Fibroblast of mammary gland (primary cell): ENCODE measurements around the gene TINAGL1.

Experiments
- DNase-seq: peaks from one replicate; pipeline ENCODE4 v3.0.0-alpha.2; 2010; ENCODE audit warnings: low read depth
- H3K4me3 ChIP-seq: 2 replicates; pipeline ENCODE4 v1.5.1; 2011; ENCODE audit warnings: low read depth, mild to moderate bottlenecking, low read length, moderate library complexity; ENCODE audit not compliant: control insufficient read depth
- TF ChIP-seq, protein P1 (sequence below): conservative IDR thresholded peaks from 2 replicates; pipeline ENCODE4 v1.5.1; 2011; ENCODE audit warnings: low read depth, low read length, inconsistent platforms; ENCODE audit not compliant: control insufficient read depth, insufficient read depth

The TINAGL1 gene

DNA sequence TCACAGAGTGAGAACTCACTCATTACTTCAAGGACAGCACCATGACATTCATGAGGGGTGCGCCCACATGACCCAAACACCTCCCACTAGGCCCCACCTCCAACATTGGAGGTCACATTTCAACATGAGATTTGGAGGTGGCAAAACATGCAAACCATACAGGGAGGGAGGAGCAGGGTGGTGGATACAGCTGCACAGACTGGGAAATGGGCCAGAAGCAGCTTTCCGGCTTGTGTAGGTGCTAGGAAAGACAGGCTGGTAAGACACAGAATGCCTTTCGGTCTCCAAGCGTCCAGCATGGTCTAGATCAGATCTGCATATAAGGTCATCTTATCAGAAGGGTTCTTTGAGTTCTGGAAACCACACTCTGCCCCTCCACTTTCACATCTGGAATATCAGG, 35.1 kb upstream of the TINAGL1 start:
- TF ChIP-seq, protein P1, sequence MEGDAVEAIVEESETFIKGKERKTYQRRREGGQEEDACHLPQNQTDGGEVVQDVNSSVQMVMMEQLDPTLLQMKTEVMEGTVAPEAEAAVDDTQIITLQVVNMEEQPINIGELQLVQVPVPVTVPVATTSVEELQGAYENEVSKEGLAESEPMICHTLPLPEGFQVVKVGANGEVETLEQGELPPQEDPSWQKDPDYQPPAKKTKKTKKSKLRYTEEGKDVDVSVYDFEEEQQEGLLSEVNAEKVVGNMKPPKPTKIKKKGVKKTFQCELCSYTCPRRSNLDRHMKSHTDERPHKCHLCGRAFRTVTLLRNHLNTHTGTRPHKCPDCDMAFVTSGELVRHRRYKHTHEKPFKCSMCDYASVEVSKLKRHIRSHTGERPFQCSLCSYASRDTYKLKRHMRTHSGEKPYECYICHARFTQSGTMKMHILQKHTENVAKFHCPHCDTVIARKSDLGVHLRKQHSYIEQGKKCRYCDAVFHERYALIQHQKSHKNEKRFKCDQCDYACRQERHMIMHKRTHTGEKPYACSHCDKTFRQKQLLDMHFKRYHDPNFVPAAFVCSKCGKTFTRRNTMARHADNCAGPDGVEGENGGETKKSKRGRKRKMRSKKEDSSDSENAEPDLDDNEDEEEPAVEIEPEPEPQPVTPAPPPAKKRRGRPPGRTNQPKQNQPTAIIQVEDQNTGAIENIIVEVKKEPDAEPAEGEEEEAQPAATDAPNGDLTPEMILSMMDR: no peak
- DNase-seq: no peak
- H3K4me3 ChIP-seq: no peak overlapping the region

DNA sequence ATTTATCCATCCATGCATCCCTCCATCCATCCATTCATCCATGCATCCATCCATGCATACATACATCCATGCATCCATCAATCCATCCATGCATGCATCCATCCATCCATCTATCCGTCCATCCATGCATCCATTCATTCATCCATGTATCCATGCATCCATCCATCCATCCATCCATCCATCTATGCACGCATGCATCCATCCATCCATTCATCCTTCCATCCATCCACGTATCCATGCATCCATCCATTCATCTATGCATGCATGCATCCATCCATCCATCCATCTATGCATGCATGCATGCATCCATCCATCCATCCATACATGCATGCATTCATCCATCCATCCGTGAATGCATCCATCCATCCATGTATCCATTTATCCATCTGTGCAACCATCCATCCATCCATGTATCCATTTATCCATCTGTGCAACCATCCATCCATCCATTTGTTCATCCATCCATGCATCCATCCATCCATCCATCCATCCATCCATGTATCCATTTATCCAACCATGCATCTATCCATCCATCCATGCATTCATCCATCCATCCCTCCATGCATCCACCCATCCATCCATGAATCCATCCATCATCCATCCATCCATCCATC, 30.3 kb upstream of the TINAGL1 start:
- DNase-seq: no peak
- TF ChIP-seq, protein P1: no peak
- no peak overlapping the region for H3K4me3 ChIP-seq

DNA sequence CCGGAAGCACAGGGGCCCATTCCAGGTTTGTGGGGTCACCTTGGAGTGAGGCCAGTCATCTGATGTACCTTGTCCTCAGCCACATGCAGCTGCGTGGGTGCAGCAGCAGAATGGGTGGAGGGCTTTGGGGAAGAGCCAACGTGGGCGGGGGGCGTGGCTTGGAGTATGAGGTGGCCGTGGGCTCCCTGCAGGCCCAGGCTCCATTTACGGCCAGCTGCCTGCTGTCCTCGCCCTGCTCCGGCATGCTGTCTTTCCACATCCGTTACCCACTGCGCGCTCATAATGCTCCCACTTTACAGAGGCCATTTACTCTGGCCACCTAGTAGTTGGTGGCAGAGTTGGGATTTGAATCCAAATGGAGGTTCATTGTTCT, 27.8 kb upstream of the TINAGL1 start:
- no peak overlapping the region for H3K4me3 ChIP-seq

DNA sequence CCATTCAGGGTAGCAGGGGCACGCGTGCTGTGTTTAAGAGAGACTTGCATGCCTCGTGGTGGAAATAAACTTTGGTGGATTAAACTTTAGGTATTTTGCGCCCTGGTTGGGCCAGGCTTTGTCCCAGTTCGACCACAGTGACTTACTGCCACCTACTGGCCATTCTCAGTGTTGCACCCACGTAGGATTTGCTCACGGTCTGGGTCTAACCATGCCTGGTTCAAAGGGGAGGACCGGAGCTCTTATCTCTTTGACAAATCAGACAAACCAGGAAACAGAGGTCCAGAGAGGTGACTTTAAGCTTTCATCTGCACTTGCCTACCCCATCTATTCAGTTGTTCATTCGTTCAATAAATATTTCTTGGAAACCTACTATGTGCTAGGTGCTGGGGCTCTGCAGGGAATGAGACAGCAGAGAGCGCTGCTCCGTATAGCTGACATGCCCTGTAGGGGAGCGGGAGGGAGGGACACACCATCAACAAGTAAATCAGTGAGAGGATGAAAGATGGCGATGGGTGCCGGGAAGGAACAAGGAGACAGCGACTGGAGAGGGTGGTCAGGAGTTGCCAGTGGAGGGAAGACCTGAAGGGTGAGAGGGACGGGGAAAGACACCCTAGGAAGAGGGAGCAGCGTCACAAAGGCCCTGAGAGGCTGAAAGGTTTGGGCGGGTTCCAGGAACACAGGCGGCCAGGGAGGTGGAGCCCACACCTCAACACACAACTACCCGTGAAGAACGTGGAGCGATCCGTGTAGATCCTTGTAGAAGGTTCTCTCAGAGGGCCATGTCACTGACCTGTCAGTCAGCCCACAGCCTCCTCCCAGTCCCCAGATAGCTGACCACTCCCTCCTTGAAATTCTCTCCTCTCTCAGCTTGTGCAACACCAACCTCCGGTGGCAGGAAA, 27.2 kb upstream of the TINAGL1 start:
- peak; percentile 84 for DNase-seq
- TF ChIP-seq, protein P1: peak; percentile 82
- H3K4me3 ChIP-seq: peak overlapping the region; percentile 28

More for the DNA sequence above, 27.8 kb upstream of the TINAGL1 start:
- DNase-seq: peak; percentile 59
- TF ChIP-seq, protein P1: no peak

DNA sequence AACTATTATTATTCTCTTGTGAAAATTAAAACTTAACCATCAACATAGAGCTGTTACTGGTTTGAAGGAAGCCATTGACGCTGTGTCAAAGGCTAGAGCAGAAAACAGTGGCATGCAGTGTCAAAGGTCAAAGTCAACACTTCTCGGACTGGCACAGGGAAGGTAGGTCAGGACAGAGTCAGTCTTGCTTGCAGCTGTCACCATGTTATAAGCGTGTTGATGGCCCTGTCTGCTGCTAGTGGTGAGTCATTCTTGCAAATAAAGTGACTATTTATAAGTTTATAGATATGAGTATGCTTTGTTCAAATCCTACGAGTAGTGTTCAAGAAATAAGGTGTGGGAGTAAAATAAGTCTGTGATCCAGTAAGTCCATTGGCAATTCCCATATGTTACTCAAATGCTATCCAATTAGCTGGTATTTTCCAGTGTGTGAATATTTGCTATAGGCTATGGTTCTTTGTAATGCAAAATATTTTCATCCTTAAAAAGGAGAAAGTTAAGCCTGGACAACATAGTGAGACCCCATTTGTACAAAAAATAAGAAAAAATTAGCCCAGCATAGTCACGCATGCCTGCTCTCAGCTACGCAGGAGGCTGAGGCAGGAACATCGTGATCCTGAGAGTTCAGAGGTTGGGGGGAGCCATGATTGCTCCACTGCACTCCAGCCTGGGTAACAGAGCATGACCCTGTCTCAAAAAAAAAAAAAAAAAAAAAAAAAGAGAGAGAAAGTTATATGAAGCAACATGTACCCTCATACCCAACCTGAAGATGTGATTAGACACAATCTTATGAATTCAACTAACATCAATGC, 26.3 kb upstream of the TINAGL1 start:
- no peak overlapping the region for H3K4me3 ChIP-seq
- TF ChIP-seq, protein P1: no peak
- DNase-seq: peak; percentile 17

DNA sequence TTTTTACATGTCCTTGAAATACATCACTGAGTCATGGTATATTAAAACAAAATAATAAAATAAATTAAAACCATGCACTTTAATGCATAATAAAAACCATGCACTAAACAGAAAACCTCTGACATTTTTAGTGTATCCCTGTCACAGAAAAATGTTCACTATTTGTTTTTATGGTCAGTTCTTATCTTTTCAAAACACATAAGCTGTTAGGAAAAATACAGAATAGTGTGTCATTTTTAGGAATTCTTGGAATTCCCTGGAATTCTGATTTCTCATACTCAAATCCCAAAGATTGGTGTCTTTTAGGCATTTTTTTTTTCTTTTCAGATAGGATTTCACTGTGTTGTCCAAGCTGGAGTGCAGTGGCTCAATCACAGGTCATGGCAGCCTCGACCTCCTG, 25.1 kb upstream of the TINAGL1 start:
- TF ChIP-seq, protein P1: no peak
- DNase-seq: no peak
- H3K4me3 ChIP-seq: no peak overlapping the region
